Progenitor cell of endocrine pancreas (in vitro differentiated cells): Measurements from ENCODE around the gene TBC1D32. TPM values are rescaled to one million over a fixed set of nuclear protein-coding genes. Genes with fewer than 3 reads are reported as not detected.

Experiments
- DNase-seq: peaks from one replicate; pipeline ENCODE4 v3.0.0; 2021; ENCODE audit warnings: low spot score; ENCODE audit not compliant: unreplicated experiment
- H3K27ac Mint-ChIP-seq: 2 replicates; pipeline ENCODE4 v1.8.0; 2021; ENCODE audit warnings: mild to moderate bottlenecking, moderate library complexity, mixed read lengths
- H3K27me3 Mint-ChIP-seq: 2 replicates; pipeline ENCODE4 v1.8.0; 2021; ENCODE audit warnings: mixed read lengths
- H3K36me3 Mint-ChIP-seq: 2 replicates; pipeline ENCODE4 v1.8.0; 2022; ENCODE audit warnings: mixed read lengths; ENCODE audit not compliant: insufficient read depth
- H3K4me1 Mint-ChIP-seq: 2 replicates; pipeline ENCODE4 v1.8.0; 2021; ENCODE audit warnings: low read depth, mixed read lengths
- H3K4me3 Mint-ChIP-seq: 2 replicates; pipeline ENCODE4 v1.8.0; 2021; ENCODE audit warnings: low read depth, mild to moderate bottlenecking, moderate library complexity, mixed read lengths
- H3K9me3 Mint-ChIP-seq: 2 replicates; pipeline ENCODE4 v1.8.0; 2021; ENCODE audit warnings: low read depth, mixed read lengths
- total RNA-seq: library from RNA; stranded (reverse); gene quantifications from 2 replicates; pipeline ENCODE4 v1.2.1, GENCODE V29; 2021
- TF ChIP-seq, protein P1 (sequence below): fragments of 200-600 bp; sonication (generic); IDR thresholded peaks from one replicate; pipeline ENCODE4 v1.5.0; 2021; ENCODE audit warnings: antibody characterized with exemption, mild to moderate bottlenecking; ENCODE audit not compliant: unreplicated experiment

TBC1D32 gene
- total RNA-seq, 1 donor from 2014 or later, result 15.4 TPM

DNA sequence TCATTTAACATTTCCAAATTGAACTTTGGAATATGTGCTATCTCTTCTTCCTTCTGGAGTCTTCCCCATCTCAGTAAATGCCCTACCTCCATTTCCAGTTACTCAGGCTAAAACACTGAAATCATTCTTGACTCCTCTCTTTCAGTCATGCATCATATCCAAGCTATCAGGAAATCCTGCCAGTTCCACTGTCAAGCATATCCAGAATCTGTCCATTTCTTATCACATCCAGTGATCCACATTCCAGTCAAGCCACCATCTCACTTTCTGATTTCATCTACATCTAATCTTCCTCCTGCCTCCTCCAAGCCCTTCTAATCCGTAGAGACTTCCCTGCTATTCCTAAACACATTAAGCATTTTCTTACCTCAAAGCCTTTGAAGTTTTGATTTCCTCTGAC is 15.3 kb upstream of the TBC1D32 start:
- Mint-ChIP-seq H3K36me3 (no peaks in the 10 kb centered on the region), H3K27me3 (no peaks in the 10 kb centered on the region), H3K4me3 (no peak overlapping the region), H3K4me1 (no peaks in the 10 kb centered on the region), H3K9me3 (no peaks in the 10 kb centered on the region), H3K27ac (no peak overlapping the region)
- no peak for DNase-seq
- TF ChIP-seq, protein P1, sequence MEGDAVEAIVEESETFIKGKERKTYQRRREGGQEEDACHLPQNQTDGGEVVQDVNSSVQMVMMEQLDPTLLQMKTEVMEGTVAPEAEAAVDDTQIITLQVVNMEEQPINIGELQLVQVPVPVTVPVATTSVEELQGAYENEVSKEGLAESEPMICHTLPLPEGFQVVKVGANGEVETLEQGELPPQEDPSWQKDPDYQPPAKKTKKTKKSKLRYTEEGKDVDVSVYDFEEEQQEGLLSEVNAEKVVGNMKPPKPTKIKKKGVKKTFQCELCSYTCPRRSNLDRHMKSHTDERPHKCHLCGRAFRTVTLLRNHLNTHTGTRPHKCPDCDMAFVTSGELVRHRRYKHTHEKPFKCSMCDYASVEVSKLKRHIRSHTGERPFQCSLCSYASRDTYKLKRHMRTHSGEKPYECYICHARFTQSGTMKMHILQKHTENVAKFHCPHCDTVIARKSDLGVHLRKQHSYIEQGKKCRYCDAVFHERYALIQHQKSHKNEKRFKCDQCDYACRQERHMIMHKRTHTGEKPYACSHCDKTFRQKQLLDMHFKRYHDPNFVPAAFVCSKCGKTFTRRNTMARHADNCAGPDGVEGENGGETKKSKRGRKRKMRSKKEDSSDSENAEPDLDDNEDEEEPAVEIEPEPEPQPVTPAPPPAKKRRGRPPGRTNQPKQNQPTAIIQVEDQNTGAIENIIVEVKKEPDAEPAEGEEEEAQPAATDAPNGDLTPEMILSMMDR, result no peak

DNA sequence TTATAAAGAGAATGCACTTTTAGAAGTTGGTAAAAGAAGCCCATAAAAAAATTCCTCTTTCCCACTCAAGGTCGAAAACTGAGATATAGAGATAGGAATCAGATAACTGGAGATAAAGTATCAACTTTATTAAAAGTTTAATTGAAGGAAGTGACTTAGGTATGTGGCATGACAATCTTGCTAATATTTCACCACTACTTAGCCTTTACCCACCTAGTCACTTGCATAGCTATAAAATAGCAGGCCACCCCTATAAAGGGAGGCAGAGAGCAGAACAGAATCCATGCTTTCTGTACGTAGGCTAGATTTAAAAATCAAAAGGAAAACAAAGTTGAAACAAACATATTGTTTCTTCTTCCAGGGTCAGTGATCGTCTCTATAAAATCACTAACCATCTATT is 13.2 kb upstream of the TBC1D32 start:
- Mint-ChIP-seq H3K9me3 (no peaks in the 10 kb centered on the region), H3K4me3 (no peak overlapping the region), H3K27me3 (no peaks in the 10 kb centered on the region), H3K4me1 (no peaks in the 10 kb centered on the region), H3K27ac (no peak overlapping the region), H3K36me3 (no peaks in the 10 kb centered on the region)
- DNase-seq, result no peak
- TF ChIP-seq, protein P1, result no peak

DNA sequence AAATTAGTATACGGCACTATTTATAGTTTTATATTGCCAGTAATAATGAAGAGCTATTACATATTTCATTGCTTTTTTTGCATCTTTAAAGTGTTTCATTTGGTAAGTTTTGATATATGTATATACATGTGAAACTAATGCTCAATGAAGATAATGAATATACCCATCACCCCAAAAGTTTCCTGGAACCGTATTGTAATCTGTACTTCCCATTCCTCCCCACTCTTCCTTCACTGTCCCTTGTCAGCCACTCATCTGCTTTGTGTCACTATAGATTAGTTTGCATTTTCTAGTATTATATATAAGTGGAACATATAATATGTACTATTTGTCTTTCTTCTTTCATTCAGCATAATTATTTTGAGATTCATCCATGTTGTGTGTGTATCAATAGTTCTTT is 10.3 kb upstream of the TBC1D32 start:
- Mint-ChIP-seq H3K4me3 (no peak overlapping the region), H3K4me1 (no peaks in the 10 kb centered on the region), H3K36me3 (no peaks in the 10 kb centered on the region), H3K27ac (no peak overlapping the region), H3K9me3 (no peaks in the 10 kb centered on the region), H3K27me3 (no peaks in the 10 kb centered on the region)
- no peak for DNase-seq
- TF ChIP-seq, protein P1, result no peak

DNA sequence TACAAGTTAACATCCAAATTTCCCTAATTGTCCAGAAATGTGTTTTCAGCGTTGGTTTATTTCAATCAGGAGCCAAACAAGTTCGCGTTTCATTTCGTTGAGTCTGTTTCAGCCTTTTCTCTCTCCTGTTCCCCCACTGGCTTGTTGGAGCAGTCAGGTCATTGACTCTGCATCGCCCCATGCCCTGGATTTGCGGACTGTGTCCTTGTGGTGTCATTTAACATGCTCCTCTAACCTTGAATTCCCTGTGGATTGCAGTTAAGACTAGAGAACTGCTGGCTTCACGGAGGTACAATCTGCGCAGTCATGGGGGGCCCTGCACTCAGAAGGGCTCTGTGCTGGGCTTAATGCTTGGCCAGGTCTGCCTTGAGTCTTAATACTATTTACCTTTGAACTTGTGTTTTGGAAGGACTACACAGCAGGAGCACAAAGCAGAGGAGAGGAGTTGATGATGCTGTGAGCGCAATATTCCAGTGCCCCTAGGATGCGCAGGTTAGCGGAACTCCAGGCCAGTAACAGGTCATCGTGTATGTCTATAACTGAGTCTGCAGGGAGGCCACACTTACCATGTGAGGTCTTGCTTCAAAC is 5.5 kb upstream of the TBC1D32 start:
- Mint-ChIP-seq H3K27ac (no peak overlapping the region), H3K9me3 (no peaks in the 10 kb centered on the region)
- TF ChIP-seq, protein P1, result no peak

DNA sequence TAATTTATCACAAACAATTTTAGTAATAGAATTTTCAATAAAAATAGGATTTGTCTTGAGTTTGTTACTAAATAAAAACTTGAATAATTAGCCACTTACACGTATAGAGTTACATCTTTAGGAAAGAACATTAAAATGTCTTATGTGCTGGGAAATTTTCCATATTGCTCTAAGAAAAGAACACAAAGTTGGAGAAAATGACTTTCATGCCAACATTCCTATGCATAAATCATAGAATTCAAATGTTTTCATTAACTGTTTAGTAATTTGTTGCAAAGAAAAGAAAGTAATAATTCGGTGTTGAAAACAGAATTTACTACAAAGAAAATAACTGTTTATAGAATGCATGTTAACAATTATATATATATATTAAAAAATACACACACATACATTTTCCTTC is 4.7 kb upstream of the TBC1D32 start:
- DNase-seq, result no peak
- TF ChIP-seq, protein P1, result no peak
- Mint-ChIP-seq H3K27ac (no peak overlapping the region), H3K36me3 (no peaks in the 10 kb centered on the region), H3K27me3 (no peaks in the 10 kb centered on the region), H3K4me1 (peaks cover 7% of the 10 kb centered on the region), H3K4me3 (no peak overlapping the region), H3K9me3 (no peaks in the 10 kb centered on the region)

More for the DNA sequence above, 5.5 kb upstream of the TBC1D32 start:
- Mint-ChIP-seq H3K4me3 (no peak overlapping the region), H3K27me3 (no peaks in the 10 kb centered on the region), H3K36me3 (no peaks in the 10 kb centered on the region), H3K4me1 (peaks cover 4% of the 10 kb centered on the region)
- DNase-seq, result no peak
